BE2C (cell line): Measurements from ENCODE around the gene PCDH9.
A peak's percentile ranks its signal among the peaks of the same experiment; 100 is the strongest.

Experiments used
- DNase-seq: peaks from one replicate; pipeline ENCODE4 v3.0.0-alpha.2; 2020
- H3K27me3 ChIP-seq: fragments of 250-450 bp; sonication (Bioruptor Pico); 2 replicates; pipeline ENCODE4 v1.5.1; 2020; ENCODE audit warnings: mild to moderate bottlenecking
- H3K36me3 ChIP-seq: fragments of 250-450 bp; sonication (Bioruptor Pico); 2 replicates; pipeline ENCODE4 v1.5.1; 2020; ENCODE audit warnings: mild to moderate bottlenecking
- H3K4me1 ChIP-seq: fragments of 250-450 bp; sonication (Bioruptor Pico); 2 replicates; pipeline ENCODE4 v1.5.1; 2020
- H3K4me3 ChIP-seq: 2 replicates; pipeline ENCODE4 v1.5.1; 2011; ENCODE audit warnings: low read depth, low read length
- H3K9me3 ChIP-seq: fragments of 250-450 bp; sonication (Bioruptor Pico); 2 replicates; pipeline ENCODE4 v1.5.1; 2020
- TF ChIP-seq, protein P1 (sequence below): IDR thresholded peaks from 2 replicates; pipeline ENCODE4 v1.5.1; 2012; ENCODE audit warnings: mild to moderate bottlenecking, low read depth, low read length

PCDH9 gene

DNA sequence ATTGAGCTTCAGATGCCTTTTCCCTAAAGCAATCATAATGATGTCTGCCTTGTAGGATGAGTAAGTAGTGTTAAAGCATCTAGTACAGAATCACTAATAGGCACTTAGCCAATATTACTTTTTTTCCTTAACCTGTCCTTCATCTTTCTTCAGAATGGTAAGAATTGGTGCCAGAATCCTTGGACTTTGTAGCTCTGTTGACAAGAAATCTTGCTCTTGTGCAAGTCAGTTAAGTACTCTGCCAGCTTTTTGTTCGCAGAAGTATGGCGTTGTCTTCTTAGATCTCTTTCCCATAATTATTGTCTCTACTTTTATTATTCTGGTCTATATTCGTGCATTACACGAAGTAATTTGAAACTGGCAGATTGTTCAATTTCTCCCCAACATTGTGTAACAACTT, 554.5 kb downstream of the PCDH9 start:
- TF ChIP-seq, protein P1, sequence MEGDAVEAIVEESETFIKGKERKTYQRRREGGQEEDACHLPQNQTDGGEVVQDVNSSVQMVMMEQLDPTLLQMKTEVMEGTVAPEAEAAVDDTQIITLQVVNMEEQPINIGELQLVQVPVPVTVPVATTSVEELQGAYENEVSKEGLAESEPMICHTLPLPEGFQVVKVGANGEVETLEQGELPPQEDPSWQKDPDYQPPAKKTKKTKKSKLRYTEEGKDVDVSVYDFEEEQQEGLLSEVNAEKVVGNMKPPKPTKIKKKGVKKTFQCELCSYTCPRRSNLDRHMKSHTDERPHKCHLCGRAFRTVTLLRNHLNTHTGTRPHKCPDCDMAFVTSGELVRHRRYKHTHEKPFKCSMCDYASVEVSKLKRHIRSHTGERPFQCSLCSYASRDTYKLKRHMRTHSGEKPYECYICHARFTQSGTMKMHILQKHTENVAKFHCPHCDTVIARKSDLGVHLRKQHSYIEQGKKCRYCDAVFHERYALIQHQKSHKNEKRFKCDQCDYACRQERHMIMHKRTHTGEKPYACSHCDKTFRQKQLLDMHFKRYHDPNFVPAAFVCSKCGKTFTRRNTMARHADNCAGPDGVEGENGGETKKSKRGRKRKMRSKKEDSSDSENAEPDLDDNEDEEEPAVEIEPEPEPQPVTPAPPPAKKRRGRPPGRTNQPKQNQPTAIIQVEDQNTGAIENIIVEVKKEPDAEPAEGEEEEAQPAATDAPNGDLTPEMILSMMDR = no peak
- Histone ChIP-seq H3K4me1 (0 out of 2 replicates have a peak, but pooled peaks cover 4% of the 10 kb centered on the region), H3K36me3 (no peaks in the 10 kb centered on the region), H3K27me3 (no peaks in the 10 kb centered on the region), H3K9me3 (no peaks in the 10 kb centered on the region), H3K4me3 (no peak overlapping the region)
- DNase-seq = no peak

DNA sequence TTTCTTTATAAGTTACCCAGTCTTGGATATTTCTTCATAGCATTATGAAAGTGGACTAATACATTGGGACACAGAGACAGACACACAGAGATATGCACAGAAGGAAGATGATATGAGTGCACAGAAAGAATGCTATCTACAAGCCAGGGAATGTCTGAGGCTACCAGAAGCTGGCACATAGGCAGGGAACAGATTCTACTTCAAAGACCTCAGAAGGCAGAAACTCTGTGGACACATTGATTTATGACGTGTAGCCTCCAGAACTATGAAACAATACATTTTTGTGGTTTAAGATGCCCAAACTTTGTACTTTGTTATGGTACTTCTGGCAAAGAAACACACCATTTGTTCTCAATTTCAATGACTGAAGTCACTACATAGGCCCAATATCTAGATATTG, 556.7 kb downstream of the PCDH9 start:
- Histone ChIP-seq H3K4me1 (0 out of 2 replicates have a peak, but pooled peaks cover 4% of the 10 kb centered on the region), H3K4me3 (no peak overlapping the region), H3K9me3 (no peaks in the 10 kb centered on the region), H3K36me3 (no peaks in the 10 kb centered on the region), H3K27me3 (no peaks in the 10 kb centered on the region)
- TF ChIP-seq, protein P1 = no peak
- no peak for DNase-seq

DNA sequence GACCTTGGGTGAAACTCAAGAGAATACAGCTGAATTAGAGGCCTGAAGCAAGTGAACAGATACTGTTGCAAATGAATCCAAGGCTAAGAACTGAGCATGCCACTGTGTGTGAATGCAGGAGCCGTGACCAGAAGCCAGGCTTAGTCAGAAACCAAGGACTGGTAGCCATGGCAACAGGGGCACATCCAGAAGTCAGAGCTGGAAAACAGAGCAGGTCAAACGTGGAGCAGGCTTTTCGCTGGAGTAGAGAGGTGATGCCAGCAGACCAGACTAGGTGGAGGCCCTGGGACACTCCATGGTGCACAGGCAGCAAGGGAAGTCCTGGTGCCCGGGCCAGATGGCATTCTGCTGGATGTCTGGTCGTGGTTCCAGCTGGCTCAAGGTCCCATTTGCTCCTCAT, 564.1 kb downstream of the PCDH9 start:
- Histone ChIP-seq H3K4me3 (no peak overlapping the region), H3K4me1 (peaks cover 16% of the 10 kb centered on the region), H3K9me3 (no peaks in the 10 kb centered on the region), H3K36me3 (no peaks in the 10 kb centered on the region), H3K27me3 (no peaks in the 10 kb centered on the region)
- peak; percentile 96 for DNase-seq
- TF ChIP-seq, protein P1 = no peak

DNA sequence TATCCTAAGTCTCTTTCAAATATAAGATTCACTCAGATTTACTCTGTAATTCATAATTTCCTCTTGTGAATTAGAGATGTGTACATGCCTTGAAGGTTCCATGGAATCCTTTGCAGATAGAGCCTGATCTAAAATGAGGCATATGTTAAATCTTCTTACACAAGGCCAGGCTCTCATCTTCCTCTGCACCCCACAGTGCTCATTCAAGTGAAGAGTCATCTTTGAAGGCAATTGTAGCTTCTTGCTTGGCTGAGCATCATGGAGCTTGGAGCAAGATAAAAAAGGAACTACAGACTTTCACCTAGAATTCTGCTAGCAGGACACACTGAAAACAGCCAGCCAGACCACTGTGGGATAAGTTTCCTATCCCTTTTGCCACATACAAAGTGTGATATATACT, 566.4 kb downstream of the PCDH9 start:
- Histone ChIP-seq H3K9me3 (no peaks in the 10 kb centered on the region), H3K36me3 (no peaks in the 10 kb centered on the region), H3K27me3 (no peaks in the 10 kb centered on the region), H3K4me3 (no peak overlapping the region), H3K4me1 (peaks cover 22% of the 10 kb centered on the region)
- DNase-seq = no peak
- TF ChIP-seq, protein P1 = no peak

DNA sequence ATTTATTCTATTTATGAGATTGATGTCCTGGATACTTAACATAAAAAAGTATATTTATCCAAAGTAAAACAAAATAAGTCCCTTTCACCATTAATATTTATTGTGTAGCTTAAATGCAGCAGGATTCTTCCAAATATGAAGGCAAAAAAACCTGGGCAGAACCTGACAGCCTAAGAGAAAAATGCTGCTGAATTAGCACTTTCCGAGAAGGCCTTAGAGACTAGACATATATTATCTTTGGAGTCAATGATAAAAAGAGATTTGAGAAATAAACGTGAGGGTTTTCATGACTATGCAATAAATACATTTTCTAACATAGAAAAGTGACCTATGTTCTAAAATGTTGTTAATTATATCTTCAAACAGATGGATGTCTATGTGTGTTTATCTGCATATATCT, 566.9 kb downstream of the PCDH9 start:
- Histone ChIP-seq H3K9me3 (no peaks in the 10 kb centered on the region), H3K4me1 (peaks cover 22% of the 10 kb centered on the region), H3K36me3 (no peaks in the 10 kb centered on the region), H3K27me3 (no peaks in the 10 kb centered on the region), H3K4me3 (no peak overlapping the region)
- TF ChIP-seq, protein P1 = no peak
- DNase-seq = no peak

DNA sequence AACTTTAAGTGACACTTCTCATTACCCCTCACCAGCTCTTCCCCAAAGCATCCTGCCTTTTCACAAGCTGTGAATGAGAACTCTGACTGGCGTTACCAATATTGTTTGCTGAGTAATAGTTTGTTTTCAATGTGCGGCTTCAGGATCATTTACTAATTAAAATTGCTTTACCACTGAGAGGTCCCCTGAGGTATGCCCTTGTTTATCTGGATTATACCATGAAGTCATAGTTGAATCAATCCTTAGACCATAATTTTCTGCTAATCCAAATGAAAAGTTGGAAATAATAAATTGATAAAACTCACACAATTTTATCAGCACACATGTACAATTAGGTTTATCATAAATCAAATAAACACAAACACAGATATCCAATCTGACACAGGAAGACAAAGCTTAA, 568.8 kb downstream of the PCDH9 start:
- Histone ChIP-seq H3K4me1 (peaks cover 26% of the 10 kb centered on the region), H3K9me3 (no peaks in the 10 kb centered on the region), H3K36me3 (no peaks in the 10 kb centered on the region), H3K27me3 (no peaks in the 10 kb centered on the region), H3K4me3 (no peak overlapping the region)
- DNase-seq = no peak
- TF ChIP-seq, protein P1 = no peak
